Coronary artery (tissue), 2 donors: ENCODE measurements around the gene LTB.

Experiments used
- DNase-seq: peaks from one replicate; pipeline ENCODE4 v3.0.0-alpha.2; 2017; ENCODE audit warnings: low spot score
- H3K27ac ChIP-seq, 2 donors: fragments of 200-600 bp; sonication (generic); one replicate each; pipeline ENCODE4 v1.5.1; 2016 to 2019
- H3K4me3 ChIP-seq: fragments of 200-600 bp; sonication (generic); 2 replicates; pipeline ENCODE4 v1.5.1; 2016; ENCODE audit warnings: mild to moderate bottlenecking, moderate library complexity
- CTCF ChIP-seq: fragments of 200-600 bp; sonication (generic); IDR thresholded peaks from one replicate; pipeline ENCODE4 v1.5.1; 2019; ENCODE audit warnings: antibody characterized with exemption

Gene LTB

GRCh38 chr6:31626952-31627351 is 44.7 kb upstream of the LTB start:
- no peak for DNase-seq
- Histone ChIP-seq H3K4me3 (no peak overlapping the region), H3K27ac (no peak overlapping the region)
- no peak for TF ChIP-seq CTCF

- no peak overlapping the region for H3K4me3 ChIP-seq
- no peak overlapping the region for H3K27ac ChIP-seq
- no peak for DNase-seq
- TF ChIP-seq CTCF = no peak
Measured at GRCh38 chr6:31624070-31624469, 41.8 kb upstream of the LTB start.

- DNase-seq = no peak
- H3K4me3 ChIP-seq = peak overlapping the region; percentile 89
- H3K27ac ChIP-seq = no peak overlapping the region
- no peak for TF ChIP-seq CTCF
Measured at GRCh38 chr6:31622684-31623091, 40.5 kb upstream of the LTB start.

GRCh38 chr6:31621991-31622390 is 39.8 kb upstream of the LTB start:
- peak overlapping the region; percentile 74 to 98 for H3K27ac ChIP-seq
- peak overlapping the region; percentile 89 for H3K4me3 ChIP-seq
- no peak for TF ChIP-seq CTCF
- DNase-seq = no peak

GRCh38 chr6:31621320-31621939 is 39.2 kb upstream of the LTB start:
- no peak for TF ChIP-seq CTCF
- DNase-seq = no peak
- Histone ChIP-seq H3K4me3 (peak overlapping the region; percentile 89), H3K27ac (peak overlapping the region; percentile 97 to 98)

GRCh38 chr6:31620586-31621319 is 38.5 kb upstream of the LTB start, which contains the start of gene PRRC2A:
TSS of gene PRRC2A (plus strand) at chr6:31620715. CDS start at chr6:31622790, 2,075 bp downstream.
- no peak for TF ChIP-seq CTCF
- Histone ChIP-seq H3K27ac (peak within 1 kb of the TSS; percentile 97 to 98), H3K4me3 (peak within 1 kb of the TSS; percentile 89)
- peak; percentile 92 for DNase-seq
